Type B pancreatic cell (in vitro differentiated cells): ENCODE results near the gene SLC35D2. TPM values are rescaled to one million over a fixed set of nuclear protein-coding genes. Genes with fewer than 3 reads are reported as not detected.

ENCODE experiments used
- DNase-seq: peaks from one replicate; pipeline ENCODE4 v3.0.0; 2021; ENCODE audit warnings: mixed read lengths; ENCODE audit not compliant: unreplicated experiment; ENCODE audit errors: extremely low spot score
- H3K27ac Mint-ChIP-seq: 2 replicates; pipeline ENCODE4 v1.8.0; 2021; ENCODE audit warnings: mild to moderate bottlenecking, mixed read lengths
- H3K27me3 Mint-ChIP-seq: 2 replicates; pipeline ENCODE4 v1.8.0; 2021; ENCODE audit warnings: mixed read lengths
- H3K36me3 Mint-ChIP-seq: 2 replicates; pipeline ENCODE4 v1.8.0; 2021; ENCODE audit warnings: mixed read lengths
- H3K4me1 Mint-ChIP-seq: one replicate; pipeline ENCODE4 v1.8.0; 2021; ENCODE audit warnings: mixed read lengths; ENCODE audit not compliant: unreplicated experiment
- H3K4me3 Mint-ChIP-seq: 2 replicates; pipeline ENCODE4 v1.8.0; 2021; ENCODE audit warnings: mild to moderate bottlenecking, mixed read lengths
- H3K9me3 Mint-ChIP-seq: 2 replicates; pipeline ENCODE4 v1.8.0; 2021; ENCODE audit warnings: mixed read lengths
- total RNA-seq: library from RNA; stranded (reverse); gene quantifications from 2 replicates; pipeline ENCODE4 v1.2.1, GENCODE V29; 2021; ENCODE audit warnings: low replicate concordance
- TF ChIP-seq, protein P1 (sequence below): fragments of 200-600 bp; sonication (generic); conservative IDR thresholded peaks from 2 replicates; pipeline ENCODE4 v1.5.0; 2021; ENCODE audit warnings: antibody characterized with exemption, mild to moderate bottlenecking

Gene SLC35D2
- total RNA-seq, 1 donor from 2014 or later = 25.7 TPM

DNA sequence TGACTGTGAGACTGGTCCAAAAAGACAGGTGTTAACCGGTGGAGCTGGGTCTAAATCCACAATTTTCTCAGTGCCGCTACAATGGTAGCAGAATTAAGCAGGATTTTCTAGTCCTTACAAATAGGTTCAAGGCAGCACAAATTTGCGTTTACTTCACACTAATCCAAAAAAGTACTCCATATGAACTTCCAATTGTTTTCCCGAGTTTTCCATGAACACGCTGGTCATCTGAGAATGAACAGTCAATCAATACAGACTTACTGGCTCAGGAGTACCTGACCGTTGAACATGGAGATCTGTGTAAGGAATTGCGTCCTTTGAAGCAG is 709 bp downstream of the SLC35D2 start:
- Mint-ChIP-seq H3K36me3 (peaks cover 4% of the 10 kb centered on the region), H3K4me3 (peak overlapping the region; percentile 92), H3K4me1 (peaks cover 20% of the 10 kb centered on the region), H3K27me3 (no peaks in the 10 kb centered on the region), H3K27ac (peak overlapping the region; percentile 76), H3K9me3 (no peaks in the 10 kb centered on the region)
- TF ChIP-seq, protein P1, sequence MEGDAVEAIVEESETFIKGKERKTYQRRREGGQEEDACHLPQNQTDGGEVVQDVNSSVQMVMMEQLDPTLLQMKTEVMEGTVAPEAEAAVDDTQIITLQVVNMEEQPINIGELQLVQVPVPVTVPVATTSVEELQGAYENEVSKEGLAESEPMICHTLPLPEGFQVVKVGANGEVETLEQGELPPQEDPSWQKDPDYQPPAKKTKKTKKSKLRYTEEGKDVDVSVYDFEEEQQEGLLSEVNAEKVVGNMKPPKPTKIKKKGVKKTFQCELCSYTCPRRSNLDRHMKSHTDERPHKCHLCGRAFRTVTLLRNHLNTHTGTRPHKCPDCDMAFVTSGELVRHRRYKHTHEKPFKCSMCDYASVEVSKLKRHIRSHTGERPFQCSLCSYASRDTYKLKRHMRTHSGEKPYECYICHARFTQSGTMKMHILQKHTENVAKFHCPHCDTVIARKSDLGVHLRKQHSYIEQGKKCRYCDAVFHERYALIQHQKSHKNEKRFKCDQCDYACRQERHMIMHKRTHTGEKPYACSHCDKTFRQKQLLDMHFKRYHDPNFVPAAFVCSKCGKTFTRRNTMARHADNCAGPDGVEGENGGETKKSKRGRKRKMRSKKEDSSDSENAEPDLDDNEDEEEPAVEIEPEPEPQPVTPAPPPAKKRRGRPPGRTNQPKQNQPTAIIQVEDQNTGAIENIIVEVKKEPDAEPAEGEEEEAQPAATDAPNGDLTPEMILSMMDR = no peak
- DNase-seq = no peak

DNA sequence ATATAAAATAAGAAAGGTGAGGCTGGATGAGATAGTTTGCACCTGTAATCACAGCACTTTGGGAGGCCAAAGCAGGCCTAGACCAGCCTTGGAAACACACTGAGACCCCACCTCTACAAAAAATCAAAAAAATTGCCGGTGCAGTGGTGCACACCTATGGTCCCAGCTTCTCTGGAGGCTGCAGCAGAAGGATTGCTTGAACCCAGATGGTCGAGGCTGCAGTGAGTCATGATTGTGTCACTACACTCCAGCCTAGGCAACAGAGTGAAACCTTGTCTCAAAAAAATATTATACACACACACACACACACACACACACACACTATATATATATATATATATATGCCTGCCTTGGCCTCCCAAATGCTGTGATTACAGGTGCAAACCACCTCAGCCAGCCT is 1.3 kb downstream of the SLC35D2 start:
- H3K27me3 Mint-ChIP-seq = no peaks in the 10 kb centered on the region
- H3K4me3 Mint-ChIP-seq = peak overlapping the region; percentile 92
- H3K36me3 Mint-ChIP-seq = peaks cover 7% of the 10 kb centered on the region
- TF ChIP-seq, protein P1 = no peak
- H3K4me1 Mint-ChIP-seq = peaks cover 26% of the 10 kb centered on the region
- no peak for DNase-seq
- H3K9me3 Mint-ChIP-seq = no peaks in the 10 kb centered on the region
- H3K27ac Mint-ChIP-seq = no peak overlapping the region

GRCh38 chr9:96381696-96382095 is 1.8 kb downstream of the SLC35D2 start:
- Mint-ChIP-seq H3K9me3 (no peaks in the 10 kb centered on the region), H3K36me3 (peaks cover 7% of the 10 kb centered on the region), H3K4me1 (peaks cover 31% of the 10 kb centered on the region), H3K27me3 (no peaks in the 10 kb centered on the region), H3K27ac (no peak overlapping the region), H3K4me3 (peak overlapping the region; percentile 13)
- DNase-seq = no peak
- TF ChIP-seq, protein P1 = no peak

GRCh38 chr9:96381125-96381524 is 2.4 kb downstream of the SLC35D2 start:
- no peak for DNase-seq
- Mint-ChIP-seq H3K4me3 (peak overlapping the region; percentile 13), H3K36me3 (peaks cover 7% of the 10 kb centered on the region), H3K27ac (no peak overlapping the region), H3K27me3 (no peaks in the 10 kb centered on the region), H3K4me1 (peaks cover 31% of the 10 kb centered on the region), H3K9me3 (no peaks in the 10 kb centered on the region)
- TF ChIP-seq, protein P1 = no peak

- TF ChIP-seq, protein P1 = no peak
- H3K27me3 Mint-ChIP-seq = no peaks in the 10 kb centered on the region
- H3K9me3 Mint-ChIP-seq = no peaks in the 10 kb centered on the region
- DNase-seq = no peak
- no peak overlapping the region for H3K27ac Mint-ChIP-seq
- H3K36me3 Mint-ChIP-seq = peaks cover 7% of the 10 kb centered on the region
- H3K4me3 Mint-ChIP-seq = no peak overlapping the region
- peaks cover 31% of the 10 kb centered on the region for H3K4me1 Mint-ChIP-seq
These were observed 4.0 kb downstream of the SLC35D2 start for GRCh38 chr9:96379461-96379860.

- no peaks in the 10 kb centered on the region for H3K27me3 Mint-ChIP-seq
- H3K9me3 Mint-ChIP-seq = no peaks in the 10 kb centered on the region
These were observed 5.3 kb downstream of the SLC35D2 start for GRCh38 chr9:96378187-96378586.

More at GRCh38 chr9:96378187-96378586, 5.3 kb downstream of the SLC35D2 start:
- TF ChIP-seq, protein P1 = no peak
- H3K27ac Mint-ChIP-seq = no peak overlapping the region
- DNase-seq = no peak
- no peak overlapping the region for H3K4me3 Mint-ChIP-seq
- H3K4me1 Mint-ChIP-seq = peaks cover 24% of the 10 kb centered on the region
- peaks cover 7% of the 10 kb centered on the region for H3K36me3 Mint-ChIP-seq
